WTC11 (cell line): ENCODE results near the gene CUTA. TPM values are rescaled to one million over a fixed set of nuclear protein-coding genes. Genes with fewer than 3 reads are reported as not detected.

ENCODE experiments used
- ATAC-seq: fragments of 200-7000 bp; cut with Tn5 transposase; 2 replicates; pipeline ENCODE4 v1.10.0; 2021; ENCODE audit warnings: mild to moderate bottlenecking, moderate library complexity
- Bru-seq: library from RNA; stranded (reverse); fragments of 400-500 nt; gene quantifications from one replicate; lab custom pipeline; 2021; lab: Mats Ljungman, UMichigan
- CTCF ChIA-PET: fragments of 300-600 bp; sonication (Branson Sonifier 250); formaldehyde crosslinking; loops from one replicate; lab custom pipeline; 2021; ENCODE audit warnings: antibody characterized with exemption; lab: Charles Lee
- POLR2A ChIA-PET: fragments of 350-600 bp; sonication (Branson Sonifier 250); formaldehyde crosslinking; loops from one replicate; lab custom pipeline; 2021; ENCODE audit warnings: antibody characterized with exemption; lab: Charles Lee
- DNase-seq: peaks from one replicate; pipeline ENCODE4 v3.0.0; 2021; ENCODE audit warnings: low spot score
- H3K27ac Mint-ChIP-seq: 2 replicates; pipeline ENCODE4 v1.8.0; 2021; ENCODE audit warnings: mixed read lengths
- H3K27me3 Mint-ChIP-seq: 2 replicates; pipeline ENCODE4 v1.8.0; 2021; ENCODE audit warnings: low read depth, mild to moderate bottlenecking, moderate library complexity, mixed read lengths
- H3K36me3 Mint-ChIP-seq: 2 replicates; pipeline ENCODE4 v1.8.0; 2021; ENCODE audit warnings: mixed read lengths
- H3K4me1 Mint-ChIP-seq: 2 replicates; pipeline ENCODE4 v1.8.0; 2022; ENCODE audit warnings: mixed read lengths
- H3K4me3 Mint-ChIP-seq: 2 replicates; pipeline ENCODE4 v1.8.0; 2021; ENCODE audit warnings: mild to moderate bottlenecking, moderate library complexity, mixed read lengths
- H3K9me3 Mint-ChIP-seq: 2 replicates; pipeline ENCODE4 v1.8.0; 2021; ENCODE audit warnings: mixed read lengths
- ATF1 ChIP-seq: sonication (generic); formaldehyde crosslinking; IDR thresholded peaks from 2 replicates; pipeline ENCODE4 v1.8.1; 2023; ENCODE audit warnings: mild to moderate bottlenecking, moderate library complexity, missing genetic modification reagents
- CREM ChIP-seq: sonication (generic); formaldehyde crosslinking; IDR thresholded peaks from 2 replicates; pipeline ENCODE4 v1.8.1; 2022; ENCODE audit warnings: mild to moderate bottlenecking, missing genetic modification reagents, moderate library complexity
- ESRRA ChIP-seq: sonication (generic); formaldehyde crosslinking; IDR thresholded peaks from 2 replicates; pipeline ENCODE4 v1.8.1; 2022; ENCODE audit warnings: mild to moderate bottlenecking, missing genetic modification reagents, borderline replicate concordance
- FOXJ3 ChIP-seq: sonication (generic); formaldehyde crosslinking; IDR thresholded peaks from 2 replicates; pipeline ENCODE4 v1.9.0; 2021; ENCODE audit warnings: missing genetic modification reagents, mild to moderate bottlenecking, borderline replicate concordance
- FOXK1 ChIP-seq: sonication (generic); formaldehyde crosslinking; IDR thresholded peaks from 2 replicates; pipeline ENCODE4 v1.8.0; 2022; ENCODE audit warnings: mild to moderate bottlenecking, moderate library complexity, missing genetic modification reagents
- GABPB1 ChIP-seq: sonication (generic); formaldehyde crosslinking; IDR thresholded peaks from 2 replicates; pipeline ENCODE4 v1.8.1; 2023; ENCODE audit warnings: mild to moderate bottlenecking, missing genetic modification reagents
- MYBL2 ChIP-seq: sonication (generic); formaldehyde crosslinking; IDR thresholded peaks from 2 replicates; pipeline ENCODE4 v1.8.1; 2023; ENCODE audit warnings: mild to moderate bottlenecking, moderate library complexity, missing genetic modification reagents
- NFE2L1 ChIP-seq: sonication (generic); formaldehyde crosslinking; IDR thresholded peaks from 2 replicates; pipeline ENCODE4 v1.8.1; 2023; ENCODE audit warnings: missing genetic modification reagents
- NFYB ChIP-seq: sonication (generic); formaldehyde crosslinking; conservative IDR thresholded peaks from 2 replicates; pipeline ENCODE4 v1.8.0; 2022; ENCODE audit warnings: low read depth, missing genetic modification reagents
- OVOL2 ChIP-seq: fragments of 250-450 bp; sonication (Bioruptor Pico); IDR thresholded peaks from 2 replicates; pipeline ENCODE4 v1.9.0; 2021; ENCODE audit warnings: mild to moderate bottlenecking, borderline replicate concordance
- SP1 ChIP-seq: sonication (generic); formaldehyde crosslinking; conservative IDR thresholded peaks from 2 replicates; pipeline ENCODE4 v1.8.1; 2022; ENCODE audit warnings: missing genetic modification reagents
- TEAD1 ChIP-seq: sonication (generic); formaldehyde crosslinking; IDR thresholded peaks from 2 replicates; pipeline ENCODE4 v1.8.0; 2022; ENCODE audit warnings: mild to moderate bottlenecking, missing genetic modification reagents
- ZNF232 ChIP-seq: sonication (generic); formaldehyde crosslinking; IDR thresholded peaks from 2 replicates; pipeline ENCODE4 v1.8.0; 2022; ENCODE audit warnings: mild to moderate bottlenecking, missing genetic modification reagents
- long read RNA-seq, 3 experiments: library from RNA in 1 of 3; library from capped mRNA in 1 of 3; library from polyadenylated mRNA in 1 of 3; unstranded in 2 of 3; stranded (forward) in 1 of 3; transcript quantifications; one replicate each; pipeline ENCODE4 v2.0.0, GENCODE V29; 2021
- total RNA-seq: library from RNA; stranded (reverse); gene quantifications from 3 replicates; pipeline ENCODE4 v1.2.3, GENCODE V29; 2021
- TF ChIP-seq, protein P1 (sequence below): sonication (generic); formaldehyde crosslinking; IDR thresholded peaks from 2 replicates; pipeline ENCODE4 v1.8.0; 2022; ENCODE audit warnings: mild to moderate bottlenecking, missing genetic modification reagents
- TF ChIP-seq, protein P2 (sequence below): fragments of 200-600 bp; IDR thresholded peaks from 2 replicates; pipeline ENCODE4 v1.8.0; 2022; ENCODE audit warnings: antibody characterized with exemption
- TF ChIP-seq, protein P3 (sequence below): sonication (generic); formaldehyde crosslinking; IDR thresholded peaks from 2 replicates; pipeline ENCODE4 v1.8.0; 2022; ENCODE audit warnings: mild to moderate bottlenecking, missing genetic modification reagents
- TF ChIP-seq, protein P4 (sequence below): sonication (generic); formaldehyde crosslinking; IDR thresholded peaks from 2 replicates; pipeline ENCODE4 v1.8.1; 2023; ENCODE audit warnings: mild to moderate bottlenecking, missing genetic modification reagents, moderate library complexity
- TF ChIP-seq, protein P5 (sequence below): sonication (generic); formaldehyde crosslinking; IDR thresholded peaks from 2 replicates; pipeline ENCODE4 v1.8.1; 2022; ENCODE audit warnings: missing genetic modification reagents, borderline replicate concordance

The CUTA gene, protein sequence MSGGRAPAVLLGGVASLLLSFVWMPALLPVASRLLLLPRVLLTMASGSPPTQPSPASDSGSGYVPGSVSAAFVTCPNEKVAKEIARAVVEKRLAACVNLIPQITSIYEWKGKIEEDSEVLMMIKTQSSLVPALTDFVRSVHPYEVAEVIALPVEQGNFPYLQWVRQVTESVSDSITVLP
- total RNA-seq (229 to 247 TPM (median 243 TPM) in 3 replicates), Bru-seq, nascent RNA (percentile 89 among the genes with signal in this experiment)
- long read RNA-seq, experiment 1, transcript CUTA-203 (6 exons, 937 nt) = major isoform, 41 of 157 reads
- long read RNA-seq, experiment 1, transcript CUTA-210 (6 exons, 769 nt) = minor isoform, 35 of 157 reads
- long read RNA-seq, experiment 1, transcript CUTA-214 (6 exons, 661 nt) = minor isoform, 27 of 157 reads
- long read RNA-seq, experiment 1, transcript CUTA-205 (5 exons, 1,054 nt) = minor isoform, 34 of 157 reads
- long read RNA-seq, experiment 1, partial matches to known transcripts = 1 of 157 reads
- long read RNA-seq, experiment 1, other reads (novel, unspliced or antisense) = 16 of 157 reads
- long read RNA-seq, experiment 2, transcript CUTA-210 (6 exons, 769 nt) = minor isoform, 62 of 251 reads
- long read RNA-seq, experiment 2, transcript CUTA-203 (6 exons, 937 nt) = minor isoform, 44 of 251 reads
- long read RNA-seq, experiment 2, transcript CUTA-214 (6 exons, 661 nt) = minor isoform, 35 of 251 reads
- long read RNA-seq, experiment 2, transcript CUTA-205 (5 exons, 1,054 nt) = major isoform, 81 of 251 reads
- long read RNA-seq, experiment 2, partial matches to known transcripts = 8 of 251 reads
- long read RNA-seq, experiment 2, other reads (novel, unspliced or antisense) = 16 of 251 reads
- long read RNA-seq, experiment 3, transcript CUTA-203 (6 exons, 937 nt) = minor isoform, 17 of 197 reads
- long read RNA-seq, experiment 3, transcript CUTA-205 (5 exons, 1,054 nt) = major isoform, 152 of 197 reads
- long read RNA-seq, experiment 3, transcript CUTA-214 (6 exons, 661 nt) = minor isoform, 7 of 197 reads
- long read RNA-seq, experiment 3, transcript CUTA-210 (6 exons, 769 nt) = minor isoform, 6 of 197 reads
- long read RNA-seq, experiment 3, partial matches to known transcripts = 2 of 197 reads
- long read RNA-seq, experiment 3, other reads (novel, unspliced or antisense) = 12 of 197 reads

DNA sequence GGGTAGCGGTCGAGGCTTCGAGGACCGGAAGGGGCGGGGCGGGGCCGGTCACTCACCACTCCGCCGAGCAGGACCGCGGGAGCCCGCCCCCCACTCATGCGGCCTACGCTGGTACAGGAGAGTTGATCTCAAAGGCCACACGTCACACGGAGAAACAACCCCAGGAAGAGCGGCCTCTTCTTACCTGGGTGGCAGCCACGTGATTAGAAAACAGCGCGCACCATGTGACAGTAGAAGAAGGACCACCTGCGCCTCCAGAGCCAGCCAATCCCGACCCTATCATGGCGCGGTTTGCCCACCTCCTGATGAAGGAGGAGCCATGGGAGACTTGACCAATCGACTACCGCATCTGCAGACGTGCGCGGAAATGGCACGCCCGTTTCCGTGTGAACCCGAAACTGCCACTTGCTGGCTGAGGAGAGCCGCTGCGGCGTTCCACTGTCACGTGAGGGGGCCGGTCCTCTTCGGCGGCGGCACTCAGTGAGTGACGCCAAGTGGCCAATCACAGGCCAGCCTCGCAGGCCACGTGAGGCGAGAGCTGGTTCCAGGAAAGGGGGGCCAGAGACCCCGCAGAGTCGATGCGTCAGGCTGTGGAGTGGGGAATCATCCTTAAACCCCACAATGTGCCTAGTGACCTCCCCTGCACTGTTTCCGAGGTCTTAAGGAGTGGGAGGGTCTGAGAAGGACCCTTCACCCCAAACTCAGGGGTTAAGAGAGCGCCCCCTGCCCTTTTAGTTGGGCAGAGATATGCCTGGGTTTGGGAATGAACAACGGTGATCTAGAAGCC is at the start of gene CUTA:
TSS of gene CUTA (minus strand) at position 205 of the 787 bp plus-strand sequence. CDS start at position 98, 107 bp downstream.
- Mint-ChIP-seq H3K27ac (peak within 1 kb of the TSS; percentile 100), H3K9me3 (no peaks in the 10 kb centered on the region), H3K4me1 (peaks cover 63% of the 10 kb centered on the region), H3K4me3 (peak within 1 kb of the TSS; percentile 96), H3K27me3 (no peaks in the 10 kb centered on the region; the same call in 1 of the 2 replicates), H3K36me3 (peaks cover 28% of the 10 kb centered on the region)
- DNase-seq (peak; percentile 98), ATAC-seq (peak; percentile 91)
- ChIA-PET CTCF (interaction anchor here (0.6 to 2.6 kb wide), 17 partner anchors 8 to 141 kb away, joined by 3 to 30 read pairs (median 5); partner anchors contain the start of genes B3GALT4, PFDN6, PHF1 and RGL2), POLR2A (interaction anchor here (0.9 to 1.7 kb wide), 5 partner anchors 8 to 446 kb away, joined by 3 to 8 read pairs (median 5); partner anchors contain the start of genes ZBTB22 and ZBTB9)
- TF ChIP-seq, protein P1, sequence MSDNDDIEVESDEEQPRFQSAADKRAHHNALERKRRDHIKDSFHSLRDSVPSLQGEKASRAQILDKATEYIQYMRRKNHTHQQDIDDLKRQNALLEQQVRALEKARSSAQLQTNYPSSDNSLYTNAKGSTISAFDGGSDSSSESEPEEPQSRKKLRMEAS (CRISPR knock-in tag) = peak; percentile 94
- peak; percentile 76 for TF ChIP-seq GABPB1
- TF ChIP-seq ZNF232 = 0 out of 2 replicates have a peak, but pooled peaks have one; percentile 34
- TF ChIP-seq, protein P2, sequence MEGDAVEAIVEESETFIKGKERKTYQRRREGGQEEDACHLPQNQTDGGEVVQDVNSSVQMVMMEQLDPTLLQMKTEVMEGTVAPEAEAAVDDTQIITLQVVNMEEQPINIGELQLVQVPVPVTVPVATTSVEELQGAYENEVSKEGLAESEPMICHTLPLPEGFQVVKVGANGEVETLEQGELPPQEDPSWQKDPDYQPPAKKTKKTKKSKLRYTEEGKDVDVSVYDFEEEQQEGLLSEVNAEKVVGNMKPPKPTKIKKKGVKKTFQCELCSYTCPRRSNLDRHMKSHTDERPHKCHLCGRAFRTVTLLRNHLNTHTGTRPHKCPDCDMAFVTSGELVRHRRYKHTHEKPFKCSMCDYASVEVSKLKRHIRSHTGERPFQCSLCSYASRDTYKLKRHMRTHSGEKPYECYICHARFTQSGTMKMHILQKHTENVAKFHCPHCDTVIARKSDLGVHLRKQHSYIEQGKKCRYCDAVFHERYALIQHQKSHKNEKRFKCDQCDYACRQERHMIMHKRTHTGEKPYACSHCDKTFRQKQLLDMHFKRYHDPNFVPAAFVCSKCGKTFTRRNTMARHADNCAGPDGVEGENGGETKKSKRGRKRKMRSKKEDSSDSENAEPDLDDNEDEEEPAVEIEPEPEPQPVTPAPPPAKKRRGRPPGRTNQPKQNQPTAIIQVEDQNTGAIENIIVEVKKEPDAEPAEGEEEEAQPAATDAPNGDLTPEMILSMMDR = peak; percentile 45
- peak; percentile 83; the same call in 1 of the 2 replicates for TF ChIP-seq SP1 (CRISPR knock-in tag)
- no peak for TF ChIP-seq ESRRA (CRISPR knock-in tag)
- TF ChIP-seq, protein P3, sequence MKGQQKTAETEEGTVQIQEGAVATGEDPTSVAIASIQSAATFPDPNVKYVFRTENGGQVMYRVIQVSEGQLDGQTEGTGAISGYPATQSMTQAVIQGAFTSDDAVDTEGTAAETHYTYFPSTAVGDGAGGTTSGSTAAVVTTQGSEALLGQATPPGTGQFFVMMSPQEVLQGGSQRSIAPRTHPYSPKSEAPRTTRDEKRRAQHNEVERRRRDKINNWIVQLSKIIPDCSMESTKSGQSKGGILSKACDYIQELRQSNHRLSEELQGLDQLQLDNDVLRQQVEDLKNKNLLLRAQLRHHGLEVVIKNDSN (CRISPR knock-in tag) = peak; percentile 100
- TF ChIP-seq CREM (CRISPR knock-in tag) = 0 out of 2 replicates have a peak, but pooled peaks have one; percentile 62
- TF ChIP-seq ATF1 = no peak
- TF ChIP-seq, protein P4, sequence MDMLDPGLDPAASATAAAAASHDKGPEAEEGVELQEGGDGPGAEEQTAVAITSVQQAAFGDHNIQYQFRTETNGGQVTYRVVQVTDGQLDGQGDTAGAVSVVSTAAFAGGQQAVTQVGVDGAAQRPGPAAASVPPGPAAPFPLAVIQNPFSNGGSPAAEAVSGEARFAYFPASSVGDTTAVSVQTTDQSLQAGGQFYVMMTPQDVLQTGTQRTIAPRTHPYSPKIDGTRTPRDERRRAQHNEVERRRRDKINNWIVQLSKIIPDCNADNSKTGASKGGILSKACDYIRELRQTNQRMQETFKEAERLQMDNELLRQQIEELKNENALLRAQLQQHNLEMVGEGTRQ (CRISPR knock-in tag) = peak; percentile 99
- TF ChIP-seq, protein P5, sequence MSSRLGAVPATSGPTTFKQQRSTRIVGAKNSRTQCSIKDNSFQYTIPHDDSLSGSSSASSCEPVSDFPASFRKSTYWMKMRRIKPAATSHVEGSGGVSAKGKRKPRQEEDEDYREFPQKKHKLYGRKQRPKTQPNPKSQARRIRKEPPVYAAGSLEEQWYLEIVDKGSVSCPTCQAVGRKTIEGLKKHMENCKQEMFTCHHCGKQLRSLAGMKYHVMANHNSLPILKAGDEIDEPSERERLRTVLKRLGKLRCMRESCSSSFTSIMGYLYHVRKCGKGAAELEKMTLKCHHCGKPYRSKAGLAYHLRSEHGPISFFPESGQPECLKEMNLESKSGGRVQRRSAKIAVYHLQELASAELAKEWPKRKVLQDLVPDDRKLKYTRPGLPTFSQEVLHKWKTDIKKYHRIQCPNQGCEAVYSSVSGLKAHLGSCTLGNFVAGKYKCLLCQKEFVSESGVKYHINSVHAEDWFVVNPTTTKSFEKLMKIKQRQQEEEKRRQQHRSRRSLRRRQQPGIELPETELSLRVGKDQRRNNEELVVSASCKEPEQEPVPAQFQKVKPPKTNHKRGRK (CRISPR knock-in tag) = no peak
- TF ChIP-seq TEAD1 (CRISPR knock-in tag) = peak; percentile 17; the same call in 1 of the 2 replicates
- TF ChIP-seq OVOL2 (CRISPR knock-in tag) = no peak
- TF ChIP-seq FOXK1 = peak; percentile 94
- TF ChIP-seq NFE2L1 (CRISPR knock-in tag) = 0 out of 2 replicates have a peak, but pooled peaks have one; percentile 15
- 0 out of 2 replicates have a peak, but pooled peaks have one; percentile 5 for TF ChIP-seq MYBL2 (CRISPR knock-in tag)
- no peak for TF ChIP-seq FOXJ3 (CRISPR knock-in tag)
- TF ChIP-seq NFYB = peak; percentile 73
